WERI-Rb-1 (cell line): ENCODE results near the gene CST5.
"Not testable (repeated sequence)": the region's sequence is repeated elsewhere in the genome, so short reads cannot be mapped to it uniquely, and the experiment has no call there.

Experiments
- DNase-seq: peaks from one replicate; pipeline ENCODE4 v3.0.0-alpha.2; 2020
- H3K27ac ChIP-seq: fragments of 250-450 bp; sonication (Bioruptor Pico); 2 replicates; pipeline ENCODE4 v1.5.1; 2020; ENCODE audit warnings: mild to moderate bottlenecking, moderate library complexity
- H3K27me3 ChIP-seq: fragments of 250-450 bp; sonication (Bioruptor Pico); 2 replicates; pipeline ENCODE4 v1.5.1; 2021; ENCODE audit warnings: mild to moderate bottlenecking, low read depth, moderate library complexity; ENCODE audit not compliant: insufficient read depth, severe bottlenecking
- H3K36me3 ChIP-seq: fragments of 250-450 bp; sonication (Bioruptor Pico); 2 replicates; pipeline ENCODE4 v1.5.1; 2020; ENCODE audit warnings: mild to moderate bottlenecking, moderate library complexity
- H3K4me3 ChIP-seq: 2 replicates; pipeline ENCODE4 v1.5.1; 2011; ENCODE audit warnings: low read depth, mild to moderate bottlenecking, control low read depth, low read length
- H3K9me3 ChIP-seq: fragments of 250-450 bp; sonication (Bioruptor Pico); 2 replicates; pipeline ENCODE4 v1.5.1; 2021; ENCODE audit warnings: mild to moderate bottlenecking, moderate library complexity; ENCODE audit not compliant: severe bottlenecking
- TF ChIP-seq, protein P1 (sequence below): IDR thresholded peaks from 2 replicates; pipeline ENCODE4 v1.5.1; 2011; ENCODE audit warnings: low read depth, mild to moderate bottlenecking, control low read depth, inconsistent platforms, low read length

The CST5 gene

DNA sequence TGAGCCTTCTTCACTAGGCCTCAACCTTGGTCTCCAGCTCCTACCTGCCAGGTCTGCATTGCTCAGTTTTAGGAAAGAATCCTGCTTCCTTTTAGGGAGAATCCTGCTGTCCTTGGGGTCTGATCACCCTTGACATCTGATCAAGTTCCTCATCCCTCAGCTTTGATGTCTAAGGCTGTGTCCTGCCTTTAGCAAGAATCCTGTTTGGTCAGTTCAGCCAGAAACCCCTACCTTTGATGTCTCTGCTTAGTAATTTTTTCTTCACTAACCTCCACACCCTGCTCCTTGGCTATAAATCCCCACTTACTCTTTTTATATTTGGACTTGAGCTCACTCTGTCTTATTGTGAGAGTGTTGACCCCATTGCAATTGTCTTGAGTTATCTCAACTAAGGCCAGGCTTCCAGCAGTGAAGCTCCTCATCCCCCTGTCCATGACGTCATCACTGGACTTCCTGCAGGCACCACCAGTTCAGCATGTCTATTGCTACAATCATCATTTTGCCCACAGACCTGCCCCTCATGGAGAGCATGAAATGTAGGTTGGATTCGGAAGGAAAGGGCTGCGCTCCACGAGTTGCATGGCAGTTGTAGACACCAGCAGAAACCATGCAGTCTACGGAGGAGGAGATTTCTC is 4.7 kb upstream of the CST5 start:
- Histone ChIP-seq H3K27ac (no peak overlapping the region), H3K27me3 (no peaks in the 10 kb centered on the region)

DNA sequence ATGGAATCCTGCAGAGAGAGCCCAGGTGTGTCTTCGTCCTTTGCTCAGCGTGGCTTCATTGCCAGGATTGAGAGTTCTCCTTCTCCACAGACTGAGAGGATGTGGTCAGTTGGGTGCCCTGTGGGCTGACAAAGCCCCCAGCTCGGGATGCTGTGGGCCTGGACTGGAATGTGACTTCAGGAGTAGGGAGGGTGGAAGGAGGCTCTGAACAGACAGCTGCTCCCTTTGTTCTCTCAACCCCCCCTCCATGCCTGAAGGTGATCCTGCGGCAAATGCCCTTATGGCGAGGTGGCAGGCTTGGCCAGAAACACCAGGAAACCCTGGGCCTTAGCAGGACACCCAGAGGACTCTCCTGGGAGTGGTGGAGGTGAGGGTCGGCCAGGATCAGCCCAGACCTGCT is 1.8 kb upstream of the CST5 start:
- no peaks in the 10 kb centered on the region for H3K9me3 ChIP-seq
- no peaks in the 10 kb centered on the region for H3K27me3 ChIP-seq
- TF ChIP-seq, protein P1, sequence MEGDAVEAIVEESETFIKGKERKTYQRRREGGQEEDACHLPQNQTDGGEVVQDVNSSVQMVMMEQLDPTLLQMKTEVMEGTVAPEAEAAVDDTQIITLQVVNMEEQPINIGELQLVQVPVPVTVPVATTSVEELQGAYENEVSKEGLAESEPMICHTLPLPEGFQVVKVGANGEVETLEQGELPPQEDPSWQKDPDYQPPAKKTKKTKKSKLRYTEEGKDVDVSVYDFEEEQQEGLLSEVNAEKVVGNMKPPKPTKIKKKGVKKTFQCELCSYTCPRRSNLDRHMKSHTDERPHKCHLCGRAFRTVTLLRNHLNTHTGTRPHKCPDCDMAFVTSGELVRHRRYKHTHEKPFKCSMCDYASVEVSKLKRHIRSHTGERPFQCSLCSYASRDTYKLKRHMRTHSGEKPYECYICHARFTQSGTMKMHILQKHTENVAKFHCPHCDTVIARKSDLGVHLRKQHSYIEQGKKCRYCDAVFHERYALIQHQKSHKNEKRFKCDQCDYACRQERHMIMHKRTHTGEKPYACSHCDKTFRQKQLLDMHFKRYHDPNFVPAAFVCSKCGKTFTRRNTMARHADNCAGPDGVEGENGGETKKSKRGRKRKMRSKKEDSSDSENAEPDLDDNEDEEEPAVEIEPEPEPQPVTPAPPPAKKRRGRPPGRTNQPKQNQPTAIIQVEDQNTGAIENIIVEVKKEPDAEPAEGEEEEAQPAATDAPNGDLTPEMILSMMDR = no peak
- no peak overlapping the region for H3K4me3 ChIP-seq
- DNase-seq = no peak
- no peak overlapping the region for H3K27ac ChIP-seq
- no peaks in the 10 kb centered on the region for H3K36me3 ChIP-seq

More for the DNA sequence above, 4.7 kb upstream of the CST5 start:
- Histone ChIP-seq H3K4me3 (no peak overlapping the region), H3K9me3 (no peaks in the 10 kb centered on the region), H3K36me3 (no peaks in the 10 kb centered on the region)
- TF ChIP-seq, protein P1 = no peak
- DNase-seq = no peak

DNA sequence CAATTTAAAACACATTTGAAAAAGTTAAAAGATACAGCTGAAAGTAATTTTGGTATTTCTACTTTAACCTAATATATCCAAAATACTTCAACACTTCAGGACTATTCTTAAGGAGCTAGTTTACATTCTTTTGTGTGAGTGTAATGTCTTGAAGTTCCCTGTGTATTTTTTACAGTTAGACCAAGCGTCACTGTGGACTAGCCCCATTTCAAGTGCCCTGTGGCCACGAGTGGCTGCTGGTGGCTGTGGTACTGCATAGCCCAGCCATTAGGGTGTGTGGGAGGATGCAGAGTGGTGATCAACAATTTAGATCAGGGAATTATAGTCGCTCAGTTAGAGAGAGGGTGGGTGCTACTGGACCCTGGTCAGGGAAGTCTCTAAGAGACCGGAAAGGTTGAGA is 869 bp upstream of the CST5 start:
- Histone ChIP-seq H3K27me3 (no peaks in the 10 kb centered on the region), H3K9me3 (no peaks in the 10 kb centered on the region), H3K4me3 (no peak overlapping the region), H3K27ac (no peak overlapping the region), H3K36me3 (no peaks in the 10 kb centered on the region)
- TF ChIP-seq, protein P1 = no peak
- no peak for DNase-seq

DNA sequence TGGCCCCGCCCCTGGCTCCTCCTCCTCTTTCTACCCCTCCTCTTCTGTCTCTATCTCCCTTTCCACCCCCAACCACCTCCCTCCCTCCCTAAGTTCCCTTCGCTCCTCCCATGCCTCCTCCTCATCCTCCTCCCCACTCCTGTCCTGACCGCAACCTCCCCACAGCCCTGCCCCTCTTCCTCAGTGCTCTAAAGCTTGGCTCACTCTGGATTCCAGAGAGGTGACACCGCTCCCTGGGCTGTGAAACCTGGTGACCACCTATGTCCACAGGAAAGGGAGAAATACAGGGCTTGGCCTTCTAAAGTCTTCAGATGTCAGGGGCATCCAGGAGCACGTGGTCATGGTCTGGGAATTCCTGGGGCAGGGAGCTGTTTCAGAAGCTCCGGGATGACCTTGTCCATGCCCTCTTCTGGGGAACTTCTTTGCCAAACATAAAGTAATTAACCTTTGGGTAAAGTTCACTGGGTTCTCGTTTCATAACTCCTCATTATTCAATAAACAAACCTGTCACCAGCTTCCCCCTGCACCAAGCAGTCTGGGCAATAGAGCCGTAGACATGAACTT is 345 bp upstream of the CST5 start:
- Histone ChIP-seq H3K4me3 (no peak overlapping the region), H3K27me3 (no peaks in the 10 kb centered on the region), H3K27ac (no peak overlapping the region), H3K9me3 (no peaks in the 10 kb centered on the region), H3K36me3 (no peaks in the 10 kb centered on the region)
- no peak for DNase-seq
- TF ChIP-seq, protein P1 = no peak

DNA sequence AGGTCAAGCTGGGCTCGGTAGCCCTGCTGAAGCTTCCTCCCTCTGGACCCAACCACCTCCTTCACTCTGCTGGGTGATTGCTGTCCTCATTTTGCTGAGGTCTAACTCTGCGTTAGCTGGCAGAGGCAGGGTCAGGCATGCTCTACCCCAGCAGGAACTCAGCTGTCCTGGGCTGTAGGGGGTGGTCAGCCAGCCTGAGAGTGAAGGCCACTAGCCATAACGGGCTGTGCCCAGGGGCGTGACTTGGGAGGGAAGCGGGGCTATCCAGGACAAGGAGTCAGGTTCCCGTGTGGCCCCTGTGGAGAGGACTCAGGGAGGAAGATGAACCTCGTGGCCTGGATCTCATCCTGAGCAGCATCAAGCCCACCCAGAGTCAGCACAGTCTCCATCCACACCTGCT is 761 bp downstream of the CST5 start:
- H3K27ac ChIP-seq = no peak overlapping the region
- H3K4me3 ChIP-seq = no peak overlapping the region
- TF ChIP-seq, protein P1 = no peak
- H3K27me3 ChIP-seq = no peaks in the 10 kb centered on the region
- no peaks in the 10 kb centered on the region for H3K36me3 ChIP-seq
- H3K9me3 ChIP-seq = no peaks in the 10 kb centered on the region
- no peak for DNase-seq

DNA sequence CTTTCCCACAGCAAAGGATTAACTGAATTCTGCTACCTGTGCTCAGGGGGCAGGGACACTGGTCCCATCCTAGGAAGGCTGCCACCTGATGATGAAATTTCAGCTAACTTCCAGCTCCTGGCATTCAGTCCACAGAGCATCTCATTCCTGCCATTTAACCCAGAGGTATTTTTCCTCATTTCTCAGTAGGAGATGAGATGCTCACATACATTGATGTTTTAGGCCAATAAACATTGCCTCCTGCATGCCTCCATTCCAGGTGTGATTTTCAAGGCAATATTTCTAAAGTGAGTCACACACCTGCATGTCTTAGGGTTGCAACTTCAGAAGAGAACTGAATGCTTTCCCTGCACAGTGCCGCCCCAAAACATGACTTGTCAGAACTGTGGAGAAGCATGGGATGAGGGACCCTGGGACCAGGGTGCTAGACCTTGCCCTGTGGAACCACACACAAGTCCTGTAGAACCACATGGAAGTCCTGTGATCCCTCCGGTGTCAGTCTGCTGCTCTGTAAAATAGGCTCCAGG is 1.5 kb downstream of the CST5 start:
- H3K9me3 ChIP-seq, H3K27ac ChIP-seq, DNase-seq, H3K36me3 ChIP-seq, H3K4me3 ChIP-seq, H3K27me3 ChIP-seq: not testable (repeated sequence)
